GM08714 (cell line): ENCODE data around the gene GNG8.

ENCODE experiments used
- H3K4me3 ChIP-seq: fragments of 200-500 bp; sonication (Bioruptor generic); 2 replicates; pipeline ENCODE4 v1.5.1; 2014; ENCODE audit warnings: mild to moderate bottlenecking, low read length, inconsistent platforms
- ZNF274 ChIP-seq: IDR thresholded peaks from 2 replicates; pipeline ENCODE4 v1.6.1; 2012; ENCODE audit warnings: mild to moderate bottlenecking, low read depth, low read length

GNG8 gene

DNA sequence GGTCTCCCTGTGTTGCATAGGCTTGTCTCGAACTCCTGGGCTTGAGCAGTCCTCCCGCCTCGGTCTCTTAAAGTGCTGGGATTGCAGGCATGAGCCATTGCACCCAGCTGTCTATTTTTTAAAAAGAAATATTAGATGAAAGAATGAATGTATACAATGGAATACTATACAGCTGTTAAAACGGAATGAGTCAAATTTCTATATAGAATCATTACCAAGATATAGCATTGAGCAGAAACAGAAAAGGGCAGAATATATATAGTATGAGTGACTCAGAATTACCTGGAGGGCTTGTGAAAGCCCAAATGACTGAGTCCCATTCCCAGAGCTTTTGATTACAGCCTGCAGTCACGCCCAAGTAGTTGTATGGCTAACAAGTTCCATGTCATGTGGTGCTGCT lies 20.5 kb upstream of the GNG8 start:
- H3K4me3 ChIP-seq, result no peak overlapping the region
- no peak for TF ChIP-seq ZNF274

DNA sequence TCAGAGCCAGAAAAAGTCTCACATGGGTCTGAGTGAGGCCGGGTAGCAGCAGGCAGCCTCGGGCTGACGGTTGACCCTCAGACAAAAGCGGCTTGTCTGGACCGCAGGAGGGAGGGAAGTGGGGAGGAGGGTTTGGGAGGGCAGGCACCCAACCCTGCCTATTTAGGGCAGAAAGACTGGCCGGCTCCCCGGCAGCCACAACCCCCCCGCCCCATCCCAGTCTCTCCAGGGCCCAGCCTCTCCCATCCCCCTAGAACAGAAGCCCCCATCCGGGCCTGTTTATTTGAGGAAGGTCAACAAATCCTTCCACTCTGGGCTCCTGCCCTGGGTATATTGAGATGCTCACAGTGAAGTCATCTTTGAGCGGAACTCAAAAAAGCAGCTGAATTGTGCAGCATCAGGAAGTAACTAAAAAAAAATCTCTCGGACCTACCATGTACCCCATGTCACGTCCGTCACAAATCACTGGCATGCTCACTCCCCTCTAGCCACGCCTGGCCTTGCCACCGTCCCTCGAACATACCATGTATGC lies 18.7 kb upstream of the GNG8 start:
- no peak overlapping the region for H3K4me3 ChIP-seq
- no peak for TF ChIP-seq ZNF274

DNA sequence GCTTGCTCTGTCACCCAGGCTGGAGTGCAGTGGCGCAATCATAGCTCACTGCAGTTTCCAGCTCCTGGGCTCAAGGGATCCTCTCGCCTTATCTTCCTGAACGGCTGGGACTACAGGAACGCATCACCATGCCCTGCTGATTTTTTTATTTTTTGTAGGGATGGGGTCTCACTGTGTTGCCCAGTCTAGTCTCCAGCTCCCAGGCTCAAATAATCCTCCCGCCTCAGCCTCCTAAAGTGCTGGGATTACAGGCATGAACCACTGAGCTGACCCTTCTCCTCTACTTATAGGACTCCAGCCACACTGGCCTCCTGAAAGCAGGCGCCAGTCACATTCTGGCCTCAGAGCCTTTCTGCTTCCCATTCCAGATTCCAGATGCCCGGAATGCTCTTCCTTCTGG lies 14.4 kb upstream of the GNG8 start:
- no peak for TF ChIP-seq ZNF274
- no peak overlapping the region for H3K4me3 ChIP-seq

DNA sequence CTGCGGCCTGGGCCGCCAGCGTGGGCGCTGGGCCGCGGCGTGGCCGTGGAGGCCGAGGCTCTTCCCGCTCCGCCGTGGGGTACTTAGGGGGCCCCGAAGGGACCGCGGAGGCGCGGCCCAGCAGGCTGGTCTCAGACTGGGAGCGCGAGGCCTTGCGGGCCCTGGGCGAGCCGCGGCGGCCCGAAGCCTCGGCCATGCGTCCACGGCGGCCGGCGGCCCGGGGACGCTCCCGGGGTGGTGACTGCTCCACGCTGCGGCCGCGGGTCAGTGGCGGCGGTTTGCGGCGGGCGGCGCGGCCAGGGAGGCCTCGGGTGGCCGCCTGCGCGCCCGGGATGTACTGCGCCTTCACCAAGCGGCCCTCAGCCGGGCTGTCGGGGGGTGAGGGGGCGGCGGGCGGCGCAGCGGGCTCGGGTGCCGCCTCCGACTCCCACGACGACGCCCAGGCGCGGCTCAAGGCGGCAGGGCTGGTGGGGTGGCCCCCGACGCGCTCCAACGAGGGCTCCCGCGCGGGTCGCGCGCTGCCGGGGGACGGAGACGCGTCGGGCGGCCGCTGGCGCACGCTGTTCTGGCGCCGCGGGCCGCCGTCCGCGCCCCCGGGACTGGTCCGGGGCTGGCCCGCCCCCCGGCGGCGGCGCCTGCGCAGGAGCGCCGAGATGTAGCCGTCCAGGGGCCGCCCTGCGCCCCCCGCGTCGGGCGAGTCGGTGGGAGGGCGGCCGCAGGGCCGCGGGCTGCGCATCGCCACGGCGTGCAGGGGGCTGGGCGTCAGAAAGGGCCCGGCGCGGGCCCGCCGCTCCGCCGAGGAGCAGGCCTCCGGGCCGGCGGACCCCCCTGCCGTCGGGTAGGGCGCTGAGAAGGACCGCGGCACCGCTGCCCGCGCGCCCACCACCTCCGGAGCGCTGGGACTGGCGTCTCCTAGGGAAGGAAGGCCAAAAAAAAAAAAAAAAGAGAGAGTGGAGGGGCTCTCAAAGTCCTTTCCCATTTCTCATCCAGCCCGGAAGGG lies 13.3 kb upstream of the GNG8 start:
- no peak for TF ChIP-seq ZNF274
- no peak overlapping the region for H3K4me3 ChIP-seq

DNA sequence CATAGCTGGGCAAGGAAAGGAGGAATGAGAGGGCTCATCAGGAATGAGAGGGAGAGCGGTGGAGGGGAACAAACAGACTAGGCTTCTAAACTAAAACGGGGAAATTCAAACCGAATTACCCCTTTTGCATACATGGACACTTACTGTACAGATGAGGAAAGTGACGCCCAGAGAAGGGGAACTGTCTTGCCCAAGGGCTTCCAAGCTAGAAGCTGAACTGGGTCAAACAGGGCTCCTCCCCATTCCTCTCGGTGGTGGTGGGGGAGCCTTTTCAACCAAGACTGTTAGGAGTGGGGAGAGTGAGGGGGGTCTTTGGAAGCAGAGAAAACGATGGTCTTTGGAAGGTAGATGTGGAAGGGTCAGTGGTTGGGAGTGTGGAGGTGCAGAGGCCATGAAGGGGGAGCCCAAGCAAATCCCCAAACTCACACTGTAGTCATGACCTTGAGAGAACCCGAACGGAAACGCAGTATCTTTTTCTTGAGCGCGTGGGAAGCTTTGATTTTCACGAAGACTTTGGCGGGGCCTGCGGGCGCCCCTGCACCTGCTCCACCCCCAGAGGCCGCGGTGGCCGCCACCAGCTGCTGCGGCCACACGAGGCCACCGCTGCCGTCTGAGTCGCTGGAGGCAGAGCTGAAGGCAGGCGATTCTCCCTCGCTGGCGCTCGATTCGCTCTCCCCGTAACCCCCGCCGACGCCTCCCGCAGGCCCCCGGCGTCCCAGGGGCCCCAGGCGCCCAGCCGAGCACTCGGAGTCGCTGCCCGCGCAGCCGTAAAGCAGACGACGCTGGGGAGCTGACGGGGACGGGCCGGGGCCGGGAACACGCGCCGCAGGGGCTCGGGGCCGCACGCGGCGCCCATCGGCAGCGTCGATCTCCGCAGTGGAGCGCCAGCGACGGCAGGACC lies 12.3 kb upstream of the GNG8 start:
- H3K4me3 ChIP-seq, result no peak overlapping the region
- TF ChIP-seq ZNF274, result no peak

DNA sequence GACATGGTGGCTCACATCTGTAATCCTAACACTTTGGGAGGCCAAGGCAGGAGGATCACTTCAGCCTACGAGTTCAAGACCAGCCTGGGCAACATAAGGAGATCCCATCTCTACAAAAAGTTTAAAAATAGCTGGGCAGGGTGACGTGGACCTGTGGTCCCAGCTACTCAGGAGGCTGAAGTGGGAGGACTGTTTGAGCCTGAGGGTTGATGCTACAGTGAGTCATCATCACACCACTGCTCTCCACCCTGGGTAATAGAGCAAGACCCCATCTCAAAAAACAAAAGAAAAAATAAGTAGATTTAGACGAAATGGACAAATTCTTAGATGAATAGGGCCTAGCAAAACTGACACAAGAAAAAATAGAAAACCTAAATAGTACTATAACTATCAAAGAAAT lies 10.4 kb upstream of the GNG8 start:
- H3K4me3 ChIP-seq, result no peak overlapping the region
- no peak for TF ChIP-seq ZNF274

DNA sequence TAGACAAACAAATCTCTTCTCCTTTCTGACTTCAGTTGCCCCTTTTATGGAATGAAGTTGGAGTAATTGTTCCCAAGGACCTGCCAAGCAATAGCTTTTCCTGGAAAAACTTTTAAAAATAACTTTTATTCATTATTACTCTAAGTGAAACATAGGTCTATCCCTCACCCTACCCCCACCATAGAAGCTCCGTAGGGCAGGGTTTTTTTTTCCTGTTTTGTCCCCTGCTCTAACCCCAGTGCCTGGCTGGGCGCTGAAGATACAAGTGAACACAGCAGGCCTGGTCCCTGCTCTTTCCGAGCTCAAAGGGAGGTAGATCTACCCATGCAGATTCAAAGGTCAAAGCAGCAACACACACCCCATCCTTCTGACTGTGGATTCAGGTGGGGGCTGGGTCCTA lies 8.7 kb upstream of the GNG8 start:
- H3K4me3 ChIP-seq, result no peak overlapping the region
- no peak for TF ChIP-seq ZNF274

DNA sequence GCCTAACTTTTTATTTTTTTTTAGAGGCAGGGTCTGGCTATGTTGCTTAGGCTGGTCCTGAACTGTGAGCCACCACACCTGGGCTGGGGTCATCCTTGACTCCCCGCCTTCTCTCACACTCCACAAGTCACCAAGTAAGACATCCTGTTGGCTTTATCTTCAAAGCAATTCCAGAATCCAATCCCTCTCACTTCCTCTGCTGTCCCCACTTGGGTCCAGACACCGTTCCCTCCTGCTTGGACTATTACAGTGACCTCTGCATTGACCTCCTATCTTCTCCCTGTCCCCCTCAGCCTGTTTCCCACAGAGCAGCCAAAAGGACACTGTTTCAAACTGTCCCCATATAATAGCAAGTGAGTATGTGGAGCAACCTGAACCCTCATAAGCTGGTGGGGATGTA lies 4.7 kb upstream of the GNG8 start:
- no peak overlapping the region for H3K4me3 ChIP-seq
- no peak for TF ChIP-seq ZNF274

DNA sequence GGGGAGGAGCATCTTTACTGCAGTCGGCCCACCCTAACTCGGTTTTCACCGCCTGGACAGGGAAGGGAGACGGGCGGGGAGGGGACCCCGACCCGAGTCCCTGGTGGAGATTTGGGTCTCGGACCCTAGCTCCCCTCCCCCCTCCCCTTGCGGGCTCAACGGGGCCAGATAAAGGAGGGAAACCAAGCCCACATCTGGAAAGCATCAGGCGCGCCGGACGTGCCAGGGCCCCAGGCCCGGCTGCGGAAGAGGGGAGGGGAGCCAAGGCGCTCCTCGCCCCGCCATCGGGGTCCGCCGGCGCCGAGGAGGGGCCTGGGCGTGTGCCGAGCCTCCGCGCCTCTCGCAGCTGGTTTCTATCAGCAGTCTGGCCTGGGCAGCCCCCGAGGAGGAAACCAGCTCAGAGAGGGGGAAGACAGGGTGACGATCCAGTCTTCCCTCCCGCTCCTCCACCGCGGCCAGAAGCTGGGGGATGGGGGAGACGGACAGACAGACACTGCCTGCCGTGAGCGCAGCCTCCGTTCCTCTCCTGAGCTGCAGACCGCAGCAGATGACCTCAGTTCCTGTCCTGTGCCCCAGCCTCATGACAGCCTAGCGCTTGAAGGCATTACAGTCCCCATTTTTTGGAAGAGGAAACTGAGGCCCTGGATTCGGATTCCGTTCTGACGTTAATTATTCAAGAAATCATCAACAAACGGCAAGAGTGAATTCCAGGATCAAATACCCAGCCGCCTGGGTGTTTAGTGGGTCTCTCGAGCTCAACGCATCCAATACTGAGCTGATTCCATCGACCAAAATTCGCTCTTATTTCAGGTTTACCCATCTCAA lies 3.6 kb upstream of the GNG8 start:
- peak overlapping the region; percentile 46; the same call in 1 of the 2 replicates for H3K4me3 ChIP-seq
- TF ChIP-seq ZNF274, result no peak

DNA sequence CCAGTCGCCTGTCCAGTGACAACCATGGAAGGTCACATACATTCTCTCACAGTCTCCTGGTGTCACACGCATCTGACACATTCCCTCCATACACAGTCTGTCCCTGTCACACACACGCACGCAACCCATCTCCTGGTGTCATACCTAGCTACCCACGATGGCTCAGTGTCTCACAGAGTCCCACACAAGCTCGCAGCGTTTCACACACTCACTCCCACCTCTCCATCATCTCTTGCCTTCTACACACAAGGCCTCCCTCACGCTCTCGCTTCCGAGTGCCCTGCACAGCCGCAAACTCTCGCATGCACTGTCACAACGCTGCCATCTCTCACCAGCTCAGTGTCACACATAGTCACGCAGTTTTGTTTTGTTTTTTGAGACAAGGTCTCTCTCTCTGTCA lies 1.2 kb upstream of the GNG8 start:
- no peak for TF ChIP-seq ZNF274
- no peak overlapping the region for H3K4me3 ChIP-seq

DNA sequence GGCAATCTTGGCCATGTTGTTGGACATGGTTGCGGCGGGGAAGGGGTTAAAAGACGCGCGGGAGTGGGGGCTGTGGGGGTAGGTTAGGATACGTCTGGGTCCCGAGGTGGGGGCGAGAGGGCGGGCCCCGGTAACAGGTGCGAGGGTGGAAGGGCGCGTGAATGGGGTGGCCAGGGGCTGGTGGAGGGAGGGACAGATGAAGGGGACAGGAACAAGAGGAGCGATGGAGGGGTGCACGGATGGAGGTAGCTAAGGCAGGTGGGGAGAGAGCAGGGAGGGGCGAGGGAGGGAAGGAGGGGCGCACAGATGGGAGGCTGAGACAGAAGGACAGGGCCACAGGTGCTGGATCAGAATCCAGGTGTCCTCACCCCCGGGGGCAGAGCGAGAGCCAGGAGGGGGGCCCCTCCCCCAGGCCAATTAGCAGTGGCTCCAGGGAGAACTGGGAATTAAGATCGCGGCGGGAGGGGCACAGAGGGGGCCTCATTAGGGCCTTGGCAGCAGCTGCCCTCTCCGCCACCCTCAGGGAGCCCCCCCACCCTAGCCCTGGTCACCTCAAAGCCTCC lies 1.3 kb downstream of the GNG8 start:
- TF ChIP-seq ZNF274, result no peak
- no peak overlapping the region for H3K4me3 ChIP-seq

DNA sequence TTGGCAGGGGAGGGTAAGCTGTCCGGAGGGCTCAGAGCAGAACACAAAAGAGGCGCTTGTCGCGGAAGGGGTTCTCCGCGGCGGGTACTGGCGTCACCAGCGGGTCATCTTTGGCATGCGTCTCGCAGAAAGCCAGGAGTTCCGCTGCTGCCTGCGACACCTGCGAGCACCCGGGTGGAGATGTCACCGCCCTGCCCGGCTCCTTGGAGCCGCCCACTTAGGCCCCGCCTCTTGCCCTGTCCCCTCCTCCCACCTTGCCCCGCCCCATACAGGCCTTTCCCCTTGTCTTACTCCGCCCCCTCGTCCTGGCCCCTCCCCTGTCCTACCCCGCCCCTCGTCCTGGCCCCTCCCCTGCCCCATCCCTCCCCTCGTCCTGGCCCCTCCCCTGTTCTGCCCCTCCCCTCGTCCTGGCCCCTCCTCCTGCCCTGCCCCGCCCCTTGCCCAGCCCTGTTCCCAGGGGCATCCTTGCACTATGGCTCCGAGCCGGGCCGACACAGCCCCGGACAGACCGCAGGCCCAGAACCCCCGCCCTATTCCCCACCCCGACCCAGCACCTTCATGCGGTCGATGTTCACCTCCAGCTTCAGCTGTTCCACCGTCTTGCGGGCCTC lies 1.9 kb downstream of the GNG8 start:
- TF ChIP-seq ZNF274, result no peak

DNA sequence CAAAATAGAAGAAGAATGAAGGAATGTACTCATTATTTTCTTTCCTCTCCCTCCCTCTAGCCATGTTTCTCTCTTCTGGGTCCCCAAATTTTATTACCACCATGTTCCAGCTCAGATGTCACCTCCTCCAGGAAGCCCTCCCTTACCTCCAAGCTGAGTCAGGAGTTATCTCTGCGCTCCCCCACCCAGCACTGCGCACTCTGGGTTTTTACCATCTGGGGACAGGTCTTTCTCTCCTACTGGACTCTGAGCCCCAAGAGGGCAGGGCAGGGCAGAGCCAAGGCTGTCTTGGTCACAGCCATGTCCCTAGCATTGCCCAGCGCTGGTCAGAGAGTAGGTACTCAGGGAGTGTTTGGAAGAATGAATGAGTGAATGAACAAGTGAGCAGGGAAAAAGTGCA lies 2.9 kb downstream of the GNG8 start:
- no peak for TF ChIP-seq ZNF274
- no peak overlapping the region for H3K4me3 ChIP-seq

More for the DNA sequence above, 1.9 kb downstream of the GNG8 start:
- peak overlapping the region; percentile 5; the same call in 1 of the 2 replicates for H3K4me3 ChIP-seq
